DOHH2 (cell line): ENCODE results near the gene DERA.

Source experiments
- CTCF ChIP-seq: fragments of 200-600 bp; sonication (generic); IDR thresholded peaks from one replicate; pipeline ENCODE4 v1.5.1; 2014; ENCODE audit warnings: antibody characterized with exemption, mild to moderate bottlenecking, low read depth, low read length; ENCODE audit not compliant: poor library complexity, severe bottlenecking
- EZH2phosphoT487 ChIP-seq: fragments of 200-600 bp; sonication (generic); IDR thresholded peaks from 2 replicates; pipeline ENCODE4 v1.6.1; 2017; ENCODE audit warnings: borderline replicate concordance, mild to moderate bottlenecking, antibody characterized with exemption, low read length, moderate library complexity, mixed read lengths

GRCh38 chr12:15862840-15863239 is 48.3 kb upstream of the DERA start:
- TF ChIP-seq CTCF (no peak), EZH2phosphoT487 (no peak)
